ENCODE measurements around the gene FBXO7.

The FBXO7 gene

GRCh38 chr22:32489377-32489776, 14.8 kb downstream of the FBXO7 start:
- H3K4me1 ChIP-seq (ENCODE audit: insufficient read depth, low read length), result no peaks in the 10 kb centered on the region
- H4K20me1 ChIP-seq (ENCODE audit: insufficient read depth, low read length), result peaks cover 7% of the 10 kb centered on the region; the same call in 1 of the 2 replicates
- no peak overlapping the region for H3K9ac ChIP-seq (ENCODE audit: low read depth, low read length)
- no peak overlapping the region for H2AFZ ChIP-seq (ENCODE audit: low read depth, low read length)
- H3K36me3 ChIP-seq (ENCODE audit: insufficient read depth, low read length), result peaks cover 95% of the 10 kb centered on the region
- H3K27ac ChIP-seq (ENCODE audit: low read length), result no peak overlapping the region
- H3K27me3 ChIP-seq (ENCODE audit: insufficient read depth, low read length, poor library complexity), result no peaks in the 10 kb centered on the region
- peaks cover 17% of the 10 kb centered on the region; the same call in 1 of the 2 replicates for H3K79me2 ChIP-seq (ENCODE audit: insufficient read depth, low read length)
- TF ChIP-seq CTCF (IDR thresholded peaks at IDR 0.05; ENCODE audit: borderline replicate concordance, extremely low read depth, low read length, poor library complexity, severe bottlenecking), result no peak
- TF ChIP-seq EZH2 (IDR thresholded peaks at IDR 0.05; ENCODE audit: borderline replicate concordance, low read depth, low read length, severe bottlenecking), result no peak
- ATAC-seq (ENCODE audit: insufficient read depth, low read depth), result no peak
- H3K9me3 ChIP-seq (ENCODE audit: insufficient read depth, low read length, severe bottlenecking), result no peaks in the 10 kb centered on the region
- H3K4me3 ChIP-seq (ENCODE audit: low read depth in 1 of 2, low read length in 2 of 2), result no peak overlapping the region
- no peak overlapping the region for H3K4me2 ChIP-seq (ENCODE audit: insufficient read depth, low read length)
- no peak for DNase-seq

GRCh38 chr22:32490279-32490678, 15.7 kb downstream of the FBXO7 start:
- Histone ChIP-seq H2AFZ (ENCODE audit: low read depth, low read length) (no peak overlapping the region), H3K27me3 (ENCODE audit: insufficient read depth, low read length, poor library complexity) (no peaks in the 10 kb centered on the region), H3K79me2 (ENCODE audit: insufficient read depth, low read length) (0 out of 2 replicates have a peak, but pooled peaks cover 13% of the 10 kb centered on the region), H3K36me3 (ENCODE audit: insufficient read depth, low read length) (peaks cover 95% of the 10 kb centered on the region), H3K9ac (ENCODE audit: low read depth, low read length) (no peak overlapping the region), H3K9me3 (ENCODE audit: insufficient read depth, low read length, severe bottlenecking) (no peaks in the 10 kb centered on the region), H3K4me1 (ENCODE audit: insufficient read depth, low read length) (no peaks in the 10 kb centered on the region), H3K4me3 (ENCODE audit: low read depth in 1 of 2, low read length in 2 of 2) (no peak overlapping the region), H4K20me1 (ENCODE audit: insufficient read depth, low read length) (peaks cover 3% of the 10 kb centered on the region; the same call in 1 of the 2 replicates), H3K4me2 (ENCODE audit: insufficient read depth, low read length) (no peak overlapping the region), H3K27ac (ENCODE audit: low read length) (no peak overlapping the region)
- TF ChIP-seq EZH2 (IDR thresholded peaks at IDR 0.05; ENCODE audit: borderline replicate concordance, low read depth, low read length, severe bottlenecking) (no peak), CTCF (IDR thresholded peaks at IDR 0.05; ENCODE audit: borderline replicate concordance, extremely low read depth, low read length, poor library complexity, severe bottlenecking) (no peak)
- DNase-seq (no peak), ATAC-seq (ENCODE audit: insufficient read depth, low read depth) (no peak)

GRCh38 chr22:32492111-32492510, 17.5 kb downstream of the FBXO7 start:
- TF ChIP-seq CTCF (IDR thresholded peaks at IDR 0.05; ENCODE audit: borderline replicate concordance, extremely low read depth, low read length, poor library complexity, severe bottlenecking), result no peak
- no peak for TF ChIP-seq EZH2 (IDR thresholded peaks at IDR 0.05; ENCODE audit: borderline replicate concordance, low read depth, low read length, severe bottlenecking)
- Histone ChIP-seq H3K9me3 (ENCODE audit: insufficient read depth, low read length, severe bottlenecking) (no peaks in the 10 kb centered on the region), H3K79me2 (ENCODE audit: insufficient read depth, low read length) (0 out of 2 replicates have a peak, but pooled peaks cover 3% of the 10 kb centered on the region), H3K4me3 (ENCODE audit: low read depth in 1 of 2, low read length in 2 of 2) (no peak overlapping the region), H3K36me3 (ENCODE audit: insufficient read depth, low read length) (peaks cover 92% of the 10 kb centered on the region), H3K27me3 (ENCODE audit: insufficient read depth, low read length, poor library complexity) (no peaks in the 10 kb centered on the region), H4K20me1 (ENCODE audit: insufficient read depth, low read length) (peaks cover 3% of the 10 kb centered on the region; the same call in 1 of the 2 replicates), H3K9ac (ENCODE audit: low read depth, low read length) (no peak overlapping the region), H2AFZ (ENCODE audit: low read depth, low read length) (no peak overlapping the region), H3K4me1 (ENCODE audit: insufficient read depth, low read length) (no peaks in the 10 kb centered on the region), H3K4me2 (ENCODE audit: insufficient read depth, low read length) (no peak overlapping the region), H3K27ac (ENCODE audit: low read length) (no peak overlapping the region)
- ATAC-seq (ENCODE audit: insufficient read depth, low read depth), result no peak
- no peak for DNase-seq
